Heart right ventricle (tissue), 16 donors: Measurements from ENCODE around the gene UTS2R. TPM values are rescaled to one million over a fixed set of nuclear protein-coding genes. Genes with fewer than 3 reads are reported as not detected.

Experiments used
- ATAC-seq, 8 donors: fragments of 200-7000 bp; cut with Tn5 transposase; one replicate each; pipeline ENCODE4 v1.9.1; 2020; ENCODE audit warnings: mild to moderate bottlenecking in 8 of 8, moderate library complexity in 8 of 8, moderate number of reproducible peaks in 1 of 8
- DNase-seq, 2 donors: peaks; one replicate each; pipeline ENCODE4 v3.0.0-alpha.2; 2020
- H3K27ac ChIP-seq, 10 donors: fragments of 200-600 bp; sonication (generic) in 2 of 10; one replicate each; pipeline versions ENCODE4 v1.5.0 to v1.8.0; 2020 to 2022; ENCODE audit warnings: mild to moderate bottlenecking in 3 of 10
- H3K27me3 ChIP-seq, 7 donors: fragments of 200-600 bp; one replicate each; pipeline ENCODE4 v1.8.0; 2021 to 2022; ENCODE audit warnings: mild to moderate bottlenecking in 2 of 7
- H3K36me3 ChIP-seq, 9 donors: fragments of 200-600 bp; sonication (generic) in 1 of 9; one replicate each; pipeline versions ENCODE4 v1.5.0 to v1.8.0; 2020 to 2022; ENCODE audit warnings: mild to moderate bottlenecking in 2 of 9
- H3K4me1 ChIP-seq, 9 donors: fragments of 200-600 bp; sonication (generic) in 1 of 9; one replicate each; pipeline versions ENCODE4 v1.5.0 to v1.8.0; 2020 to 2022; ENCODE audit warnings: mild to moderate bottlenecking in 4 of 9
- H3K4me3 ChIP-seq, 10 donors: fragments of 200-600 bp; sonication (generic) in 2 of 10; one replicate each; pipeline versions ENCODE4 v1.5.0 to v1.8.0; 2020 to 2022; ENCODE audit warnings: mild to moderate bottlenecking in 7 of 10, moderate library complexity in 2 of 10
- H3K9me3 ChIP-seq, 11 donors: fragments of 200-600 bp in 10 of 11; sonication (generic) in 2 of 11; one replicate each; pipeline versions ENCODE4 v1.5.0 to v1.8.0; 2013 to 2022; ENCODE audit warnings: mild to moderate bottlenecking in 2 of 11, control low read depth in 1 of 11, moderate library complexity in 1 of 11
- WGBS, 2 donors: extraction: QIAGEN DNeasy Blood & Tissue Kit; methylation state at CpG; one replicate each; pipeline ENCODE4 v1.1.7; 2013; ENCODE audit warnings: inconsistent platforms in 1 of 2; 5-methylcytosine and 5-hydroxymethylcytosine counted together
- intact Hi-C, 10 donors: fragments of 100-400 bp; cut with DNase I; formaldehyde crosslinking; loops; one replicate each; pipeline versions ENCODE4 v1.11.1 to v1.14.2; 2022
- polyA plus RNA-seq, 2 donors: library from polyadenylated mRNA; stranded (reverse); fragments of 200-250 nt; gene quantifications; one replicate each; pipeline ENCODE4 v1.2.3, GENCODE V29; 2013
- total RNA-seq, 10 donors: library from RNA; stranded (reverse); fragmentation: NEBNext Ultra II Directional in 3 of 10; extraction: Animal tissue kit (Norgen Biotek cat#: 25700) in 3 of 10; gene quantifications; one replicate each; pipeline versions ENCODE4 v1.2.1 to v1.2.4, GENCODE V29; 2021 to 2023
- TF ChIP-seq, protein P1 (sequence below), 9 donors: fragments of 200-600 bp; sonication (generic) in 2 of 9; IDR thresholded peaks; one replicate each; pipeline versions ENCODE4 v1.5.0 to v1.8.0; 2021 to 2022; ENCODE audit warnings: antibody characterized with exemption in 9 of 9, mild to moderate bottlenecking in 5 of 9, moderate library complexity in 1 of 9
- donor health status: Arrhythmogenic right ventricular cardiomyopathy.
- donor health status: ischemic (EF 13 %, LVEDD 7.1; RV severe dilation, severe dysfunction).
- donor health status: healthy with polysubstance abuse.
- donor health status: DM: no; HTN: yes; CAD: no.
- donor health status: DM: no; HTN: no; CAD: no.
- donor health status: ischemic (EF 25% LVEDD 6.9; RV normal size, moderate dysfunction).
- donor health status: ischemic (EF 25% LVEDD 5.7; RV mildly dilated, moderate dysfunction).
- donor health status: healthy.
- donor health status: DM: yes; HTN: yes; CAD: no.
- donor health status: Ischemic cardiomyopathy.
- donor health status: ischemic (EF 35%, LVEDD 5.7; RV mildly dilated, moderate dysfunction).
- donor health status: nonischemic (EF 11% LVEDD 7.7; RV severe dilation, severe dysfunction).
- donor health status: DM: yes; HTN: yes; CAD: no.
- donor health status: PGD.
- donor health status: ischemic (EF 29% LVEDD 5.4; RV normal size, mild dysfunction).
- donor health status: nonischemic (EF 23%, LVEDD 6.1; RV moderate dilation, normal function).

Gene UTS2R
- total and polyA plus RNA-seq, 12 donors, result 0.04 to 5.9 (median 1.3) TPM; not detected in 1

DNA sequence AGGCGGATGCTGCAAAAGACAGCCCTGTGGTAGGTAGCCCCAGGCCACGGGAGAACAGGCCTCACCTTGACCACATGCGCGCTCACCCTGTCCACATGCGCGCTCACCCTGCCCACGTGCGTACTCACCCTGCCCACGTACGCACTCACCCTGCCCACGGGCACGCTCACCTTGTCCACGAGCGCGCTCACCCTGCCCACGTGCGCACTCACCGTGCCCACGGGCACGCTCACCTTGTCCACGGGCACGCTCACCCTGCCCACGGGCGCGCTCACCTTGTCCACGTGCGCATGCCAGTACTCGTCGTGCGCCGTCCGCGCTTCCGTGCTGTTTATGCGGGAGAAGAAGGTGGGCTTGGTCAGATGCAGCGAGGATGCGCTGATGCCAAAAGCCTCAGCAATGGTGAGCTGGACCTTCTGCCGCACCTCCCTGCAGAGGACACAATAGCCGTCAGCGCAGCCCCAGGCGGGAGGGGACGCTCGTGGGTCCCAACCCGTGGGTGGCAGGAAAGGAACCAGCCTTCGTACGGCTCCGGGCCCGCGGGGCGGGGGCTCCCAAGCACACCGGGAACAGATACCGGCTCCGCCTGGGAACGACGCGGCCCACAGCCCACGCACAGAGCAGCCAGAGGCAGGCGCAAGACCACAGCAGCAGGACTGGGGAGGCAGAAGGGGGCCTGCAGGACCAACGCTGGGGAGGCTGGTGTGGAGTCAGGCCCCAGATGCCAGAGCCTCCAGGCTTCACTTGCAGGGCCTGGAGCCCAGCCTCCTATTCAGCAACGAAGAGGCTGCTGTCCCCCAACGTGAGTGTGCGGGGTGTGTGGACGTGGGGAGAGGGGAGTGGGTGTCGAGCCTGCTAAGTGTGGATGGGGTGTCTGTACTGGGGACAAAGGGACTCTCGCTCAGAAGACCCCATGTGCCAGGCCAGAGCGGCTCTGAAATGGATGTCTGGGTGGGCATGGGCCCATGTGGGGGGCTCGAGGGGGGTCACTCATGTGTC is 32.4 kb downstream of the UTS2R start:
- TF ChIP-seq, protein P1, sequence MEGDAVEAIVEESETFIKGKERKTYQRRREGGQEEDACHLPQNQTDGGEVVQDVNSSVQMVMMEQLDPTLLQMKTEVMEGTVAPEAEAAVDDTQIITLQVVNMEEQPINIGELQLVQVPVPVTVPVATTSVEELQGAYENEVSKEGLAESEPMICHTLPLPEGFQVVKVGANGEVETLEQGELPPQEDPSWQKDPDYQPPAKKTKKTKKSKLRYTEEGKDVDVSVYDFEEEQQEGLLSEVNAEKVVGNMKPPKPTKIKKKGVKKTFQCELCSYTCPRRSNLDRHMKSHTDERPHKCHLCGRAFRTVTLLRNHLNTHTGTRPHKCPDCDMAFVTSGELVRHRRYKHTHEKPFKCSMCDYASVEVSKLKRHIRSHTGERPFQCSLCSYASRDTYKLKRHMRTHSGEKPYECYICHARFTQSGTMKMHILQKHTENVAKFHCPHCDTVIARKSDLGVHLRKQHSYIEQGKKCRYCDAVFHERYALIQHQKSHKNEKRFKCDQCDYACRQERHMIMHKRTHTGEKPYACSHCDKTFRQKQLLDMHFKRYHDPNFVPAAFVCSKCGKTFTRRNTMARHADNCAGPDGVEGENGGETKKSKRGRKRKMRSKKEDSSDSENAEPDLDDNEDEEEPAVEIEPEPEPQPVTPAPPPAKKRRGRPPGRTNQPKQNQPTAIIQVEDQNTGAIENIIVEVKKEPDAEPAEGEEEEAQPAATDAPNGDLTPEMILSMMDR (IDR thresholded peaks at IDR 0.05), result no peak
- no peaks in the 10 kb centered on the region for H3K9me3 ChIP-seq
- DNase-seq, result no peak
- intact Hi-C loops, result no loop called here
- peaks cover 0 to 33% (median 11%) of the 10 kb centered on the region in 9 donors for H3K4me1 ChIP-seq
- H3K27me3 ChIP-seq, result no peaks in the 10 kb centered on the region
- WGBS, 2 donors, result 96% methylated on average over 67 of the region's 67 CpGs
- H3K27ac ChIP-seq, result no peak overlapping the region
- no peak overlapping the region for H3K4me3 ChIP-seq
- H3K36me3 ChIP-seq, result peaks cover 0 to 47% (median 0%) of the 10 kb centered on the region in 9 donors
- ATAC-seq, result no peak

DNA sequence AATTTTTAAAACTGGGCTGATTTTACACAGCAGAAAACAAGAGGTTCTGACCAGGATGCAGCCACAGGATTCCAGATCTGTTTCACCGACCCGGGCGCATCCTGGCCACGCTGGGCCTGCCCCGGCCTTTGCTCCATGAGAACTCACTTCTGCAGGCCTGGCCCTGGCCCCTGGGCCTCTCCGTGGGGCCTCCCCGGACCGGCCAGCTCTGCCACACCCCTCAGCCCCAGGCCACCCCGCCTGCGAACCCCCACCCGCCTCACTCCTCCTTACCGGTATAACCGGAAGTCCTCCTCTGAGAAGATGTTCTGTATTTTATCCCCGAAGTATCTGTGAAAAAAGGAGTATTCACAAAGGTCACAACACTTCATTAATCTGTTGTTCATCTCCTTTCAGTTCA is 33.5 kb downstream of the UTS2R start:
- H3K4me3 ChIP-seq, result no peak overlapping the region
- H3K9me3 ChIP-seq, result no peaks in the 10 kb centered on the region
- intact Hi-C loops, result no loop called here
- H3K27me3 ChIP-seq, result no peaks in the 10 kb centered on the region
- DNase-seq (no peak), ATAC-seq (no peak)
- WGBS, 2 donors, result 93 to 96% methylated on average over 14 of the region's 14 CpGs
- TF ChIP-seq, protein P1 (IDR thresholded peaks at IDR 0.05), result no peak
- H3K4me1 ChIP-seq, result peaks cover 0 to 22% (median 8%) of the 10 kb centered on the region in 9 donors
- H3K36me3 ChIP-seq, result peaks cover 0 to 53% (median 0%) of the 10 kb centered on the region in 9 donors
- H3K27ac ChIP-seq, result no peak overlapping the region

DNA sequence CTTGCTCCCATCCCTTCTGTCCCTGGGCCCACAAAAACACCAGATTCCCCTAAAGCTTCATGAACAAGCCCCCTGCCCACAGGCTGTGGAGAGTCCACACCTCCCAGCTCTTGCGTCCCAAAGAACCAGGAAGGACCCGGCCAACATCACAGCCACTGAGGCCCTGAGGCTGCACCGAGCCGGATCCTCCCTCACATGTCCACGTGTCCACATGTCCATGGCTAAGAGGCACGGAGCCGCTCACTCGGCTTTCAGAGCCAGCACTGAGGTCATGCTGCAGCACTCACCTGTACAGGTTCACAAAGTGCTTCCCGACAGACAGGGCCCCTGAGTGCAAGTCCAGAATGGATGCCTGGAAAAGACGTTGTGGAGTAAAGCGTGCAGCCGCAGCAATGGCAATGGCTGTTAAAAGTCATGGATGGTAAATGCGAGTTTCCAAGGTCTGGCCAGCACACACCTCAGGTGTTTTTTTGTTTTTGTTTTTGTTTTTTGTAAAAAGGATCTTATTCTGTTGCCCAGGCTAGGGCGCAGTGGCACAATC is 34.6 kb downstream of the UTS2R start:
- Histone ChIP-seq H3K27me3 (no peaks in the 10 kb centered on the region), H3K9me3 (no peaks in the 10 kb centered on the region), H3K4me3 (no peak overlapping the region), H3K27ac (no peak overlapping the region), H3K4me1 (peaks cover 0 to 14% (median 8%) of the 10 kb centered on the region in 9 donors), H3K36me3 (peaks cover 0 to 48% (median 0%) of the 10 kb centered on the region in 9 donors)
- ATAC-seq (no peak), DNase-seq (no peak)
- 93 to 95% methylated on average over 14 of the region's 14 CpGs for WGBS, 2 donors
- intact Hi-C loops, result no loop called here
- TF ChIP-seq, protein P1 (IDR thresholded peaks at IDR 0.05), result no peak

DNA sequence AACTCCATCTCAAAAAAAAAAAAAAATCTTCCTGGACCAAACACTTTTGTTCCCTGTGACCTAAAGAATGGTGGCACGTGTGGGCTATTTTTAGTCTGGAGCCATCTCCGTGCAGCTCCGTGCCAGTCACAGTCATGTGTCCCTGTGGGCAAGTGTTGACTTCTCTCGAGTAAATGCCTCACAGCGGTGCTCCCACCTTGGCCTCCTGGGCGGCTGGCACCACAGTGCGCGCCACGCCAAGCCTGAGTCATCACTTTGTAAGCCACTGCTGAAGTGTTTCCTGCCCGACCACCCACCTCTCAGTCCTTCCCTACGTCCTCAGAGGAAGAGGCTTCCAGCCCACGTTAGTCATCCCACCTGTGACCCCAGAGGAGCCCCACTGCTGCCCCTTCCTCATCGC is 35.7 kb downstream of the UTS2R start:
- H3K4me3 ChIP-seq, result no peak overlapping the region
- peaks cover 0 to 14% (median 8%) of the 10 kb centered on the region in 9 donors for H3K4me1 ChIP-seq
- no peaks in the 10 kb centered on the region for H3K27me3 ChIP-seq
- ATAC-seq, result peak; percentile 60 to 96 (median 88)
- DNase-seq, result peak; percentile 43 to 61
- peaks cover 0 to 42% (median 0%) of the 10 kb centered on the region in 9 donors for H3K36me3 ChIP-seq
- TF ChIP-seq, protein P1 (IDR thresholded peaks at IDR 0.05), result no peak
- intact Hi-C loops, result no loop called here
- no peaks in the 10 kb centered on the region for H3K9me3 ChIP-seq
- H3K27ac ChIP-seq, result peak overlapping the region in 2 of 10 donors; percentile 25 to 42
- 45 to 64% methylated on average over 13 of the region's 13 CpGs for WGBS, 2 donors
